Right atrium auricular region (tissue), 2 donors: ENCODE data around the gene OSBPL3. TPM values are rescaled to one million over a fixed set of nuclear protein-coding genes. Genes with fewer than 3 reads are reported as not detected.
"Not testable (repeated sequence)": the region's sequence is repeated elsewhere in the genome, so short reads cannot be mapped to it uniquely, and the experiment has no call there.

Experiments
- DNase-seq: peaks from one replicate; pipeline ENCODE4 v3.0.0-alpha.2; 2019; ENCODE audit warnings: low spot score
- H3K27ac ChIP-seq, 2 donors: fragments of 200-600 bp; sonication (generic); 1 replicate in 1 of 2; 2 replicates in 1 of 2; pipeline ENCODE4 v1.5.1; 2016 to 2019
- H3K27me3 ChIP-seq, 2 donors: fragments of 200-600 bp; sonication (generic); one replicate each; pipeline versions ENCODE4 v1.5.1 to v1.6.0; 2017 to 2019
- H3K36me3 ChIP-seq: fragments of 200-600 bp; sonication (generic); one replicate; pipeline ENCODE4 v1.5.1; 2016
- H3K4me1 ChIP-seq, 2 donors: fragments of 200-600 bp; sonication (generic); one replicate each; pipeline versions ENCODE4 v1.5.1 to v1.6.0; 2017 to 2019
- H3K4me3 ChIP-seq, 2 donors: fragments of 200-600 bp; sonication (generic); 1 replicate in 1 of 2; 2 replicates in 1 of 2; pipeline ENCODE4 v1.5.1; 2017 to 2019; ENCODE audit warnings: mild to moderate bottlenecking in 1 of 2, moderate library complexity in 1 of 2
- H3K9me3 ChIP-seq, 2 donors: fragments of 200-600 bp; sonication (generic); one replicate each; pipeline ENCODE4 v1.5.1; 2019
- total RNA-seq, 2 donors: library from RNA; depleted of rRNA; stranded (reverse); fragments of >200 nt; gene quantifications; one replicate each; pipeline ENCODE4 v1.1.0, GENCODE V29; 2016
- TF ChIP-seq, protein P1 (sequence below), 2 donors: fragments of 200-600 bp; sonication (generic); IDR thresholded peaks; one replicate each; pipeline ENCODE4 v1.5.1; 2019; ENCODE audit warnings: antibody characterized with exemption in 2 of 2

The OSBPL3 gene
- total RNA-seq, 2 donors from 2014 or later: 4.8 to 6.7 TPM

DNA sequence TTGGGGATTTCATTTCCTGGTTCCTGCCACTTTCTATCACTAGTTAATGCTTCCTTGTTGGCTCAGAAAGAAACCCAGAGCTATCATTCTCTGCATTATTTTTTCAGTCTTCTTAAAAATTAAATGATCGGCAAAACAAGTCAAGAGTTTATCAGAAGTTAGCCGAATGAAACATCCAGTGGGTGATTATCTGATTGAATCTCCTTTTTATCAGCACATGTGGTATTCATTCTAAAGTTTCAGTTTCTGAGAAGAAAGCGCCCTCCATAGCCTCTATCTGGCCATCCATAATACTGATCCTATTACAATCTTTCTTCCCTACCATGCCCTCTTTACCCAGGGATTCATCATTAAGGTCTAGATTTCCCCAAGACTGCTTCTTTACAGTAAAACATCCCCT lies 71.8 kb downstream of the OSBPL3 start:
- TF ChIP-seq, protein P1, sequence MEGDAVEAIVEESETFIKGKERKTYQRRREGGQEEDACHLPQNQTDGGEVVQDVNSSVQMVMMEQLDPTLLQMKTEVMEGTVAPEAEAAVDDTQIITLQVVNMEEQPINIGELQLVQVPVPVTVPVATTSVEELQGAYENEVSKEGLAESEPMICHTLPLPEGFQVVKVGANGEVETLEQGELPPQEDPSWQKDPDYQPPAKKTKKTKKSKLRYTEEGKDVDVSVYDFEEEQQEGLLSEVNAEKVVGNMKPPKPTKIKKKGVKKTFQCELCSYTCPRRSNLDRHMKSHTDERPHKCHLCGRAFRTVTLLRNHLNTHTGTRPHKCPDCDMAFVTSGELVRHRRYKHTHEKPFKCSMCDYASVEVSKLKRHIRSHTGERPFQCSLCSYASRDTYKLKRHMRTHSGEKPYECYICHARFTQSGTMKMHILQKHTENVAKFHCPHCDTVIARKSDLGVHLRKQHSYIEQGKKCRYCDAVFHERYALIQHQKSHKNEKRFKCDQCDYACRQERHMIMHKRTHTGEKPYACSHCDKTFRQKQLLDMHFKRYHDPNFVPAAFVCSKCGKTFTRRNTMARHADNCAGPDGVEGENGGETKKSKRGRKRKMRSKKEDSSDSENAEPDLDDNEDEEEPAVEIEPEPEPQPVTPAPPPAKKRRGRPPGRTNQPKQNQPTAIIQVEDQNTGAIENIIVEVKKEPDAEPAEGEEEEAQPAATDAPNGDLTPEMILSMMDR (IDR thresholded peaks at IDR 0.05): no peak
- no peak overlapping the region for H3K4me3 ChIP-seq
- H3K36me3 ChIP-seq: no peaks in the 10 kb centered on the region
- no peaks in the 10 kb centered on the region for H3K9me3 ChIP-seq
- H3K4me1 ChIP-seq: peaks cover 0 to 20% of the 10 kb centered on the region in 2 donors
- no peaks in the 10 kb centered on the region for H3K27me3 ChIP-seq
- DNase-seq: no peak
- no peak overlapping the region for H3K27ac ChIP-seq

DNA sequence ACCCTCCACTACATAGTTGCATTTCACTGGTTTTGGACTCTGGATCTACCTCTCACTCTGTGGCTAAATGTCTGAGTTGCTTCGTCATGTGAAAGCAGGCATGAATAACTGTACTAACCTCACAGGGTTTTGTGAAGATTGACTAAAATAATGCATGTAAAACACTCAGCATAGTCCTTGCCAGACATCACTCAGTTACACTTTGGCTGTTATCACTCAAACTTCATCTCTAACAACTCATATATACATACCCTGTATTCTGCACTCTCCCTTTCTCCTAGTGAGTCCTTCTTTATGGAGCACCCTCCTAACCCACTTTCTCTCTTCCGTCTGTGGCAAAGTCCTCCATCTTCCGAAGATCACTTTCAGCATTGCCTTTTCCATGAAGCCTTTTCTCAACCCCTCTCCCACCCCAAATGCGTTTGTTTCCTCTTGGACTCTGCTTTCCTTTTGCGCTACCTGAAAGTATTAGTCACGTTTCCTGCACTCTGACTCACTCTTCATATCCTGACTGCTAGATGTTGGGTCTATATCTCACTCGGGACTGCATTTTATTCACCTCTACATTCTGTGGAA lies 72.6 kb downstream of the OSBPL3 start:
- DNase-seq: no peak
- TF ChIP-seq, protein P1 (IDR thresholded peaks at IDR 0.05): no peak
- Histone ChIP-seq H3K4me1 (peaks cover 0 to 20% of the 10 kb centered on the region in 2 donors), H3K9me3 (no peaks in the 10 kb centered on the region), H3K36me3 (no peaks in the 10 kb centered on the region), H3K27ac (no peak overlapping the region), H3K4me3 (no peak overlapping the region), H3K27me3 (no peaks in the 10 kb centered on the region)

DNA sequence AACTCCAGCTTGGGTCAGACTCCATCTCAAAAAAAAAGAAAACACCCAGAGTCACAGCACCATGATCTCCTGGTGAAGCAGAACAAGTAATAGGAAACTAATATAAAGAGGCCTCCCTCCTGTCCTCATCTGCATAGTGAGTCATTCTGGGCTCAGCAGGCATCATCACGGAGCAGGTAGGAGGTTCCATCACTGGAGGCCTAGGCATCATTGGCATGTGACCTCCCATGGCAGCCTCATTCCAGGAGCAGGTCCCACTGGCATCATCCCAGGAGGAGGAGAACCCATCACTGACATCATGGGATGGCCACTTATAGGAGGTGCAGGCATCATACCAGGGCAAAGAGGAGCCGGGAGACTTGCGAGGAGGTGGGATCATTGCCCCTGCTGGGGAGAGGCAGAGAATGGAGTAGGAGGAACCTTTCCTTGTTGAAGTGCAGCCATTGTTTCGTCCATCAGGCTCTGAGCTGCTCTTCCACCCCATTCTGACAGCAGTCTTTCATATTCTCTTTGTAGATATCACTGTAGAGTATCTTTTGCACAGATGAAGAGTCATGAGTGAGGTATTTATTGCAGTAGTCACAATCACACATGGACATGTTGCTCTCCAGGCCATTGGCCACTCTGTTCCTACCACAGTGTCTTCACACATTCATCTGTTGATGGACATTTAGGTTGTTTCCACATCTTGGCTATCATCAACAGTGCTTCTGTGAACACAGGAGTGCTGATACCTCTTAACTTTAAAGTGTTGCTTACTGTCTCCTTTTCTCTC lies 73.8 kb downstream of the OSBPL3 start:
- no peak for DNase-seq
- Histone ChIP-seq H3K36me3 (no peaks in the 10 kb centered on the region), H3K27me3 (no peaks in the 10 kb centered on the region), H3K27ac (no peak overlapping the region), H3K4me1 (peaks cover 0 to 15% of the 10 kb centered on the region in 2 donors), H3K9me3 (no peaks in the 10 kb centered on the region), H3K4me3 (no peak overlapping the region)
- TF ChIP-seq, protein P1 (IDR thresholded peaks at IDR 0.05): no peak

DNA sequence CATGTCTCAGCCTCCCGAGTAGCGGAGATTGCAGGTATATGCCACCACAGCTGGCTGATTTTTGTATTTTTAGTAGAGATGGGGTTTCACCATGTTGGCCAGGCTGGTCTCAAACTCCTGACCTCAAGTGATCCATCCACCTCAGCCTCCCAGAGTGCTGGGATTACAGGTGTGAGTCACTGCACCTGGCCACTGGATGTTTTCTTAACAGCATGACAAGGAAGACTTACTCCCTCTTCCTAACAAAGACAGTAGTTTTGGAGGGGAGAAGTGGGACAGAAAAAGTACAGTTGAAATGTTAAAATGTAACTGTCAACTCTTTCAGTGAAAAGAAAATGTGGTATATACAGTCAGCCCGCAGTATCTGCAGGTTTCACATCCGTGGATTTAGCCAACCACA lies 76.0 kb downstream of the OSBPL3 start:
- not testable (repeated sequence) for H3K4me3 ChIP-seq, DNase-seq, H3K9me3 ChIP-seq, H3K36me3 ChIP-seq, H3K27me3 ChIP-seq, H3K27ac ChIP-seq
- H3K4me1 ChIP-seq: peaks cover 0 to 11% of the 10 kb centered on the region in 2 donors

DNA sequence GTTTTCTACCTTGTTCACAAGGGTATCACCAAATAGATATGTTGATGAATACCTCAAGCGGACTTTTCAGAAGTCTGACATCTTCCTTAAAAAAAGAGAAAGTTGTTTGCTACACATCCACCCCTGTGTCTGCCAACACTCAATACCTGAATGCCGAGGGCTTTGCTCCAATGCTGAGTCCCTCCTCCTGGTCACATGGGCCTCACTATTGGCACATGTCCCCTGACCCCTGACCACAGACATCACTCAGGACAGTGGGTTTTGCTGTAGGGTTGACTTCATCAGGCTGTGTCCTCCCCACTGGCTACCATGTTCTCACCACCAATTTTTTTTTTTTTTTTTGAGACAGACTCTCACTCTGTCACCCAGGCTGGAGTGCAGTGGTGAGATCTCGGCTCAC lies 76.4 kb downstream of the OSBPL3 start:
- DNase-seq: no peak
- Histone ChIP-seq H3K4me3 (no peak overlapping the region), H3K27ac (no peak overlapping the region), H3K9me3 (no peaks in the 10 kb centered on the region), H3K4me1 (peaks cover 0 to 11% of the 10 kb centered on the region in 2 donors), H3K27me3 (no peaks in the 10 kb centered on the region), H3K36me3 (no peaks in the 10 kb centered on the region)
- TF ChIP-seq, protein P1 (IDR thresholded peaks at IDR 0.05): no peak

DNA sequence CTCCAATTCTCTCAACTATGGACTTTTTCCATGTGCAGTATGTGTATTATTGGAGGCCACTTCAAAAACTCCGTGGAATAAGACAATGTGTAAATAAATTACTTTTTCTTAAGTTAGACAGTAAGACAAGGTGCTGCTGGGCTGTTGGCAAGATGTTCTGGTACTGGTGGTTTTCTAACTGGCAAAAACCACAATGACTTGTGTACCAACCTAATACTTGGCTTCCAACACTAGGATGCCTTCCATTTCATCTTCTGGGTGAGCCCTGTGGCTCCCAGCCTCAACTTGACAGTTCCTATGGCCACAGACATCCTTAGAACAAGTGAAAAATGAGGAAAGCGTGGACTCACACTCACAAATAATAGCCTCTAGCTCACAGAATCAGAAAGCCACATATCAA lies 77.0 kb downstream of the OSBPL3 start:
- Histone ChIP-seq H3K36me3 (no peaks in the 10 kb centered on the region), H3K4me3 (no peak overlapping the region), H3K27me3 (no peaks in the 10 kb centered on the region), H3K27ac (no peak overlapping the region), H3K4me1 (peaks cover 0 to 11% of the 10 kb centered on the region in 2 donors), H3K9me3 (no peaks in the 10 kb centered on the region)
- TF ChIP-seq, protein P1 (IDR thresholded peaks at IDR 0.05): no peak
- DNase-seq: no peak
